Measurements from ENCODE around the gene SNX22. TPM values are rescaled to one million over a fixed set of nuclear protein-coding genes. Genes with fewer than 3 reads are reported as not detected.

SNX22 gene
- total RNA-seq, 2 donors from 2014 or later: 0.42 to 1.9 TPM

GRCh38 chr15:64141798-64142512 lies 9.6 kb upstream of the SNX22 start:
- peaks cover 2% of the 10 kb centered on the region for H3K4me1 Mint-ChIP-seq
- H3K27me3 Mint-ChIP-seq: no peaks in the 10 kb centered on the region
- no peak overlapping the region for H3K4me3 Mint-ChIP-seq
- H3K9me3 ChIP-seq (ENCODE audit: control insufficient read depth, low read length, poor library complexity, severe bottlenecking): no peaks in the 10 kb centered on the region
- peak overlapping the region; percentile 34 for H3K27ac Mint-ChIP-seq
- ATAC-seq (no peak), DNase-seq (no peak)
- H3K36me3 Mint-ChIP-seq (ENCODE audit: low read depth): peaks cover 3% of the 10 kb centered on the region

- Mint-ChIP-seq H3K27me3 (no peaks in the 10 kb centered on the region), H3K27ac (no peak overlapping the region), H3K36me3 (ENCODE audit: low read depth) (peaks cover under 1% of the 10 kb centered on the region), H3K4me1 (peaks cover 2% of the 10 kb centered on the region), H3K4me3 (no peak overlapping the region)
- DNase-seq: no peak
- no peaks in the 10 kb centered on the region for H3K9me3 ChIP-seq (ENCODE audit: control insufficient read depth, low read length, poor library complexity, severe bottlenecking)
- ATAC-seq: no peak
These were observed 8.3 kb upstream of the SNX22 start for GRCh38 chr15:64143276-64143675.

DNA sequence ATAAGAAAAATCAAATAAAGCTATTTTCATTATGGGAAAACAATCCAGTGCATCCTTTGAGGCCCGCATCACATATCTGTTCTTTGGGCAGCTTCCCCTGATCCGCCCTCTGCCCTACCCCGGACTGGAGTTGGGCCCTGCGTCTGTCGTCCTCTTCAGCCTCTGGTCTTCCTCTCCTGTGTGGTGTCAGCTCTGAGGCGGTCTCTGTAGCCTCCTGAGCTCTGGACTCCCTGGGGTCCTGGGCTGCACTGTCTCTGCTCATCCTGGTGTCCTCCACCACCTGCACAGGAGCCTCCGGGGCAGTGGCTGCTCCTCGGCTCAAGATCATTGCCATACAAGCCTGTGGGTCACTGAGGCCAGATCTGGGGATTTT lies 7.4 kb upstream of the SNX22 start:
- DNase-seq: no peak
- H3K27ac Mint-ChIP-seq: no peak overlapping the region
- H3K4me1 Mint-ChIP-seq: peaks cover 7% of the 10 kb centered on the region
- H3K9me3 ChIP-seq (ENCODE audit: control insufficient read depth, low read length, poor library complexity, severe bottlenecking): no peaks in the 10 kb centered on the region
- H3K4me3 Mint-ChIP-seq: peak overlapping the region; percentile 66
- no peak for ATAC-seq
- no peaks in the 10 kb centered on the region for H3K36me3 Mint-ChIP-seq (ENCODE audit: low read depth)
- H3K27me3 Mint-ChIP-seq: no peaks in the 10 kb centered on the region

- ATAC-seq (no peak), DNase-seq (no peak)
- Mint-ChIP-seq H3K4me1 (peaks cover 12% of the 10 kb centered on the region), H3K4me3 (no peak overlapping the region), H3K36me3 (ENCODE audit: low read depth) (no peaks in the 10 kb centered on the region), H3K27me3 (peaks cover 1% of the 10 kb centered on the region), H3K27ac (peak overlapping the region; percentile 74)
- H3K9me3 ChIP-seq (ENCODE audit: control insufficient read depth, low read length, poor library complexity, severe bottlenecking): no peaks in the 10 kb centered on the region
These were observed 6.8 kb upstream of the SNX22 start for GRCh38 chr15:64144565-64145281.

GRCh38 chr15:64146041-64146440 lies 5.5 kb upstream of the SNX22 start:
- ATAC-seq (no peak), DNase-seq (no peak)
- peaks cover 18% of the 10 kb centered on the region for H3K4me1 Mint-ChIP-seq
- H3K27me3 Mint-ChIP-seq: peaks cover 10% of the 10 kb centered on the region
- no peak overlapping the region for H3K4me3 Mint-ChIP-seq
- H3K27ac Mint-ChIP-seq: no peak overlapping the region
- H3K36me3 Mint-ChIP-seq (ENCODE audit: low read depth): no peaks in the 10 kb centered on the region
- no peaks in the 10 kb centered on the region for H3K9me3 ChIP-seq (ENCODE audit: control insufficient read depth, low read length, poor library complexity, severe bottlenecking)

GRCh38 chr15:64146520-64146884 lies 5.0 kb upstream of the SNX22 start:
- DNase-seq (no peak), ATAC-seq (no peak)
- Mint-ChIP-seq H3K36me3 (ENCODE audit: low read depth) (no peaks in the 10 kb centered on the region), H3K4me1 (peaks cover 19% of the 10 kb centered on the region), H3K4me3 (no peak overlapping the region), H3K27ac (no peak overlapping the region), H3K27me3 (peaks cover 11% of the 10 kb centered on the region)
- no peaks in the 10 kb centered on the region for H3K9me3 ChIP-seq (ENCODE audit: control insufficient read depth, low read length, poor library complexity, severe bottlenecking)

GRCh38 chr15:64146885-64147681 lies 4.4 kb upstream of the SNX22 start:
- peak overlapping the region; percentile 41 for H3K4me3 Mint-ChIP-seq
- H3K27ac Mint-ChIP-seq: no peak overlapping the region
- DNase-seq (no peak), ATAC-seq (no peak)
- peaks cover 17% of the 10 kb centered on the region for H3K4me1 Mint-ChIP-seq
- H3K27me3 Mint-ChIP-seq: peaks cover 11% of the 10 kb centered on the region
- H3K36me3 Mint-ChIP-seq (ENCODE audit: low read depth): no peaks in the 10 kb centered on the region
- no peaks in the 10 kb centered on the region for H3K9me3 ChIP-seq (ENCODE audit: control insufficient read depth, low read length, poor library complexity, severe bottlenecking)

DNA sequence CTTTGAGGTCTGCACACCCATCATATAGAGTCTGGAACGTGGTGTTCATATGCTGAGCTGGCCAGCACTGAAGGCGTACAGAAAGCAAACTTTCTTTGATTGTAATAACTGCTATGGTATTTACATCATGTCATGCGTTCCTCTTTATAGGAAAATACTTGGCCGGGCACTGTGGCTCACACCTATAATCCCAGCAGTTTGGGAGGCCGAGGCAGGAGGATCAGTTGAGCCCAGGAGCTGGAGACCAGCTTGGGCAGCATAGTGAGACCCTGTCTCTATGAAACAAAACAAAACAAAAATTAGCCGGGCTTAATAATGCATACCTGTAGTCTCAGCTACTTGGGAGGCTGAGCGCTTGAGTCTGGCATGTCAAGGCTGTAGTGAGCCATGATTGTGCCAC lies 3.4 kb upstream of the SNX22 start:
- H3K27me3 Mint-ChIP-seq: peaks cover 12% of the 10 kb centered on the region
- no peaks in the 10 kb centered on the region for H3K36me3 Mint-ChIP-seq (ENCODE audit: low read depth)
- ATAC-seq: no peak

GRCh38 chr15:64148581-64148980 lies 3.0 kb upstream of the SNX22 start:
- H3K4me1 Mint-ChIP-seq: peaks cover 23% of the 10 kb centered on the region
- ATAC-seq: no peak
- no peak overlapping the region for H3K27ac Mint-ChIP-seq

More for the DNA sequence above, 3.4 kb upstream of the SNX22 start:
- Mint-ChIP-seq H3K27ac (no peak overlapping the region), H3K4me3 (no peak overlapping the region), H3K4me1 (peaks cover 19% of the 10 kb centered on the region)
- no peak for DNase-seq
- no peaks in the 10 kb centered on the region for H3K9me3 ChIP-seq (ENCODE audit: control insufficient read depth, low read length, poor library complexity, severe bottlenecking)

DNA sequence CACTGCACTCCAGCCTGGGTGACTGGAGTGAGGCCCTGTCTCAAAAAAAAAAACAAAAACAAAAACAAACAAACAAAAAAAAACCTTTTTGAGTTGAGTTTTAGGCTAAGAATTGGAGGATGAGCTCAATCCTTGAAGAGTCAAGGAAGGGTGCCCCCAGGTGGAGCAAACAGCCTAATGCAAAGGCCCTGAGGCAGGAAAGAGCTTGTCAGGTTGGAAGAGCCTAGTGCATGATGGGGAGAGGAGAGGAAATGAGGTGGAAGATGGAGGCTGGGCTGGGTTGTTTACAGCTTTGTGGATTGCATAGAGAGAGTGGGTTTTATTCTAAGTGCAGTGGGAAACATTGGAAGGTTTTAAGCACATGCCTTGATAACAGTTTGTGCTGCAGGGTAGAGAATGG lies 2.1 kb upstream of the SNX22 start:
- H3K4me3 Mint-ChIP-seq: peak overlapping the region; percentile 13
- H3K27ac Mint-ChIP-seq: no peak overlapping the region
- H3K4me1 Mint-ChIP-seq: peaks cover 27% of the 10 kb centered on the region
- no peaks in the 10 kb centered on the region for H3K9me3 ChIP-seq (ENCODE audit: control insufficient read depth, low read length, poor library complexity, severe bottlenecking)
- DNase-seq (no peak), ATAC-seq (no peak)
- peaks cover 17% of the 10 kb centered on the region for H3K27me3 Mint-ChIP-seq
- peaks cover 2% of the 10 kb centered on the region for H3K36me3 Mint-ChIP-seq (ENCODE audit: low read depth)

More at GRCh38 chr15:64148581-64148980, 3.0 kb upstream of the SNX22 start:
- Mint-ChIP-seq H3K27me3 (peaks cover 16% of the 10 kb centered on the region), H3K4me3 (no peak overlapping the region), H3K36me3 (ENCODE audit: low read depth) (peaks cover 2% of the 10 kb centered on the region)
- no peaks in the 10 kb centered on the region for H3K9me3 ChIP-seq (ENCODE audit: control insufficient read depth, low read length, poor library complexity, severe bottlenecking)
- DNase-seq: no peak

- Mint-ChIP-seq H3K27ac (no peak overlapping the region), H3K4me1 (peaks cover 27% of the 10 kb centered on the region), H3K4me3 (peak overlapping the region; percentile 13), H3K27me3 (peaks cover 17% of the 10 kb centered on the region), H3K36me3 (ENCODE audit: low read depth) (peaks cover 2% of the 10 kb centered on the region)
- ATAC-seq (no peak), DNase-seq (no peak)
- no peaks in the 10 kb centered on the region for H3K9me3 ChIP-seq (ENCODE audit: control insufficient read depth, low read length, poor library complexity, severe bottlenecking)
These were observed 1.5 kb upstream of the SNX22 start for GRCh38 chr15:64149893-64150578.

- no peaks in the 10 kb centered on the region for H3K9me3 ChIP-seq (ENCODE audit: control insufficient read depth, low read length, poor library complexity, severe bottlenecking)
- peaks cover 5% of the 10 kb centered on the region for H3K36me3 Mint-ChIP-seq (ENCODE audit: low read depth)
- no peak for DNase-seq
- peak overlapping the region; percentile 87 for H3K4me3 Mint-ChIP-seq
- peak; percentile 7 for ATAC-seq
- peaks cover 17% of the 10 kb centered on the region for H3K27me3 Mint-ChIP-seq
- H3K27ac Mint-ChIP-seq: no peak overlapping the region
- peaks cover 34% of the 10 kb centered on the region for H3K4me1 Mint-ChIP-seq
These were observed 1.2 kb downstream of the SNX22 start for GRCh38 chr15:64152507-64153387.
